CD4-positive, CD25-positive, alpha-beta regulatory T cell (primary cell): ENCODE measurements around the gene RIBC2. TPM values are rescaled to one million over a fixed set of nuclear protein-coding genes. Genes with fewer than 3 reads are reported as not detected.

Experiments used
- ATAC-seq, 2 donors: fragments of 150-1000 bp; cut with Tn5 transposase; one replicate each; pipeline ENCODE4 v1.10.0; 2021; ENCODE audit warnings: low read depth in 2 of 2, moderate number of reproducible peaks in 2 of 2, moderate library complexity in 1 of 2
- DNase-seq, 3 donors: peaks; one replicate each; pipeline versions ENCODE4 v3.0.0 to v3.0.0-alpha.2; 2012 to 2022; ENCODE audit warnings: mixed read lengths in 1 of 3
- H3K27ac ChIP-seq: one replicate; pipeline ENCODE4 v1.7.0; 2013; ENCODE audit warnings: mild to moderate bottlenecking, low read length; ENCODE audit not compliant: insufficient read depth, poor library complexity, severe bottlenecking
- H3K27me3 ChIP-seq: one replicate; pipeline ENCODE4 v1.7.0; 2013; ENCODE audit warnings: low read length; ENCODE audit not compliant: control insufficient read depth, insufficient read depth
- H3K36me3 ChIP-seq: one replicate; pipeline ENCODE4 v1.7.0; 2013; ENCODE audit warnings: mild to moderate bottlenecking, low read length, moderate library complexity; ENCODE audit not compliant: control insufficient read depth, insufficient read depth
- H3K4me1 ChIP-seq: 2 replicates; pipeline ENCODE4 v1.7.0; 2013; ENCODE audit warnings: mild to moderate bottlenecking, low read length; ENCODE audit not compliant: insufficient read depth, control insufficient read depth, poor library complexity, severe bottlenecking
- H3K4me3 ChIP-seq: one replicate; pipeline ENCODE4 v1.7.0; 2013; ENCODE audit warnings: low read depth, mild to moderate bottlenecking, low read length, moderate library complexity
- H3K9me3 ChIP-seq, 2 experiments: 1 replicate in 1 of 2; 2 replicates in 1 of 2; pipeline ENCODE4 v1.7.0; 2013; ENCODE audit warnings: low read length in 2 of 2, mild to moderate bottlenecking in 1 of 2, moderate library complexity in 1 of 2; ENCODE audit not compliant: control insufficient read depth in 2 of 2
- H3K27ac Mint-ChIP-seq, 3 donors: one replicate each; pipeline ENCODE4 v1.8.0; 2020 to 2022; ENCODE audit warnings: mild to moderate bottlenecking in 3 of 3, mixed read lengths in 3 of 3, moderate library complexity in 2 of 3
- H3K27me3 Mint-ChIP-seq: one replicate; pipeline ENCODE4 v1.8.0; 2022; ENCODE audit warnings: mild to moderate bottlenecking, mixed read lengths
- H3K36me3 Mint-ChIP-seq: one replicate; pipeline ENCODE4 v1.8.0; 2020; ENCODE audit warnings: mixed read lengths
- H3K4me1 Mint-ChIP-seq, 4 donors: one replicate each; pipeline ENCODE4 v1.8.0; 2020 to 2022; ENCODE audit warnings: mixed read lengths in 4 of 4, mild to moderate bottlenecking in 1 of 4
- H3K4me3 Mint-ChIP-seq, 4 donors: one replicate each; pipeline ENCODE4 v1.8.0; 2020 to 2022; ENCODE audit warnings: mild to moderate bottlenecking in 4 of 4, mixed read lengths in 4 of 4, moderate library complexity in 3 of 4
- H3K9me3 Mint-ChIP-seq, 7 donors: one replicate each; pipeline ENCODE4 v1.8.0; 2020 to 2022; ENCODE audit warnings: mixed read lengths in 7 of 7, mild to moderate bottlenecking in 3 of 7, moderate library complexity in 2 of 7
- polyA plus RNA-seq, 4 donors: library from polyadenylated mRNA; unstranded; fragments of 300-500 nt; fragmentation: Illumina TruSeq; gene quantifications; one replicate each; pipeline ENCODE4 v1.2.3, GENCODE V29; 2021
- total RNA-seq: library from RNA; stranded (reverse); gene quantifications from one replicate; pipeline ENCODE4 v1.2.3, GENCODE V29; 2022

RIBC2 gene
- total and polyA plus RNA-seq, 5 donors from 2014 or later: 0.15 to 0.67 TPM; not detected in 3

DNA sequence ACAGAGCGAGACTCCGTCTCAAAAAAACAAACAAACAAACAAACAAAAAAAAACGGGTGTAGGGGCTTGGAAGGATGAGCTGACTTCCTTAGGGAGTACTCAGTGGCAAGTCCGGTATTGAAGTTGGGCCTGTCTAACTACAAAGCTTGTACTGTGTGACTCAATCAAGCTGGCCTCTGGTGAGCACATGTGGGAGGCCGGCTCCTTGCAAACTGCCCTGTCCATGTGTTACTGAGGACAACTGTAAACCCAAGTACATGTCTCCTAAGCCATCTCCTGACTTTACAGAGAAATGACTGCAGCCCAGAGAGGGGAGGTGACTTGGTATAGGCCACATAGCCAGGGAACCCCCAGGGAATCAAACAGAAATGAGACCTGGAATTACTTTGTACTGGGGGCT lies 11.6 kb downstream of the RIBC2 start:
- H3K27ac Mint-ChIP-seq: no peak overlapping the region
- H3K4me3 Mint-ChIP-seq: no peak overlapping the region
- DNase-seq: no peak
- H3K4me1 ChIP-seq: no peaks in the 10 kb centered on the region
- H3K27me3 ChIP-seq: no peaks in the 10 kb centered on the region
- H3K36me3 Mint-ChIP-seq: no peaks in the 10 kb centered on the region
- no peak overlapping the region for H3K27ac ChIP-seq
- no peaks in the 10 kb centered on the region for H3K27me3 Mint-ChIP-seq
- peaks cover 0 to 2% of the 10 kb centered on the region in 2 experiments for H3K9me3 ChIP-seq
- H3K9me3 Mint-ChIP-seq: peaks cover 0 to 4% (median 0%) of the 10 kb centered on the region in 7 donors
- H3K4me3 ChIP-seq: no peak overlapping the region
- no peak for ATAC-seq
- H3K36me3 ChIP-seq: no peaks in the 10 kb centered on the region
- peaks cover 0 to 4% (median 0%) of the 10 kb centered on the region in 4 donors for H3K4me1 Mint-ChIP-seq

DNA sequence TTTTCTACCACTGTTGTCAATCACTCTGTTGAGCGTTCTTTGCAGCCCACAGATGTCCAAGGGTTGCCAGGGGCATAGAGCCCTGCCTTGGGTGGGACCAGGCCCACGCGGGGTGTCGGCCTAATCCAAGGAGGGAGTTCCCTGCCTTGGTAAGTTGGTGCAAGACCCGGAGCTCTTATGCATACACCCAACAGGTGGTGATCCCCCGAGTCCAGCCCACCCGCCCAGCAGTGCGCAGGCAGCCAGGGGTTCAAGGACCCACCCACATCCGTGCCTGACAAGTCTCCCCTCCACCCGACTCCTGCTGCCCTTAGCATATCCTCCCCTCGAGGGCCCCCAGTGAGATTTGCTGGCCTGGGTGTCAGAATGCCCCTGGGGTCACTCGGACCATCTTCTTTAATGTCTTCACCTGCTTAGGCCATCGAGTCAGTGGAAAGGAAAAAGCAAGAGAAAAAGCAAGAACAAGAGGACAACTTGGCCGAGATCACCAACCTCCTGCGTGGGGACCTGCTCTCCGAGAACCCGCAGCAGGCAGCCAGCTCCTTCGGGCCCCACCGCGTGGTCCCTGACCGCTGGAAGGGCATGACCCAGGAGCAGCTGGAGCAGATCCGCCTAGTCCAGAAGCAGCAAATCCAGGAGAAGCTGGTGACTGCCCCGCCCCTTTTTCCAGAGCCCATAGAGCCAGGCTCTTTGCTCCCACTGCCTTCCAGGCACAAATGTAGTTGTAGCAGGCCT lies 12.2 kb downstream of the RIBC2 start:
- H3K4me1 ChIP-seq: no peaks in the 10 kb centered on the region

DNA sequence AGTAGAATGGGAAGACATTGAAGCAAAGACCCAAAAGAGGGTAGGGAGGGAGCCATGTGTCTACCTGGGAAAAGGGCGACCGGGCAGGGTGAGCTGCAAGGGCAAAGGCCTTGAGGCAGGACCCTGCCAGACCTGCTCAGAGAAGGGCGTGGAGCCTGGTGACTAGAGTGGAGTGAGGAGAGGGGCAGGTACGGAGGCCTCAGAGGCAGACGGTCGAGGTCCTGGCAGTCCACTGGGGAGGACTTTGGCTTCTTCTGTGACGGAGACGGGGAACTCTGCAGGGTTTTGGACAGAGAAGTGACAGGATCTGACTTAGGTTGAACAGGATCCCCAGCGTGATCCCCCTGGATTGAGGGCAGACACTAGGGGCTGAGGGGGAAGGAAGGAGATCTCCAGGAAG lies 12.9 kb downstream of the RIBC2 start:
- H3K27me3 ChIP-seq: no peaks in the 10 kb centered on the region
- Mint-ChIP-seq H3K9me3 (peaks cover 0 to 4% (median 0%) of the 10 kb centered on the region in 7 donors), H3K4me3 (no peak overlapping the region), H3K36me3 (no peaks in the 10 kb centered on the region), H3K27me3 (no peaks in the 10 kb centered on the region), H3K4me1 (peaks cover 0 to 4% (median 0%) of the 10 kb centered on the region in 4 donors), H3K27ac (no peak overlapping the region)
- no peaks in the 10 kb centered on the region for H3K4me1 ChIP-seq
- no peak for ATAC-seq
- no peaks in the 10 kb centered on the region for H3K36me3 ChIP-seq
- H3K9me3 ChIP-seq: peaks cover 0 to 2% of the 10 kb centered on the region in 2 experiments
- no peak overlapping the region for H3K27ac ChIP-seq
- DNase-seq: no peak
- no peak overlapping the region for H3K4me3 ChIP-seq

More for the DNA sequence above, 12.2 kb downstream of the RIBC2 start:
- Histone ChIP-seq H3K27me3 (no peaks in the 10 kb centered on the region), H3K4me3 (no peak overlapping the region), H3K9me3 (peaks cover 0 to 2% of the 10 kb centered on the region in 2 experiments), H3K36me3 (no peaks in the 10 kb centered on the region), H3K27ac (no peak overlapping the region)
- no peaks in the 10 kb centered on the region for H3K27me3 Mint-ChIP-seq
- ATAC-seq (no peak), DNase-seq (no peak)
- no peaks in the 10 kb centered on the region for H3K36me3 Mint-ChIP-seq
- H3K4me1 Mint-ChIP-seq: peaks cover 0 to 4% (median 0%) of the 10 kb centered on the region in 4 donors
- no peak overlapping the region for H3K27ac Mint-ChIP-seq
- H3K4me3 Mint-ChIP-seq: no peak overlapping the region
- peaks cover 0 to 4% (median 0%) of the 10 kb centered on the region in 7 donors for H3K9me3 Mint-ChIP-seq

DNA sequence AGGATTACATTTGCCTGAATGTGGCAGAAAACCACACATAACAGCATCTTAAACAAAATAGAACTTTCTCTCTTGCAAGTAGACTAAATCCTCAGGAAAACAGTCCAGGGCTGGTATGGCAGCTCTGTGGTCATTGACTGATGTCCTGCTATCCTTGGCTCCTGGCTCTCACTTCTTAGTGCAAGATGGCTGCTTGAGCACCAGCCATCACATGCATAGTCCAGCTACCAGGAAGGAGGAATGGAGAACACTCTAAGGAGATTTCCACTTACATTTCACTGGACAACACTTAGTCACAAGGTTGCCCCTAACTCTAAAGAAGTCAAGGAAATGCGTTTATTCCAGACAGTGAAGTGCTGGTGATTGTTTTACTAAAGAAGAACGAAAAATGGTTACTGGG lies 13.6 kb downstream of the RIBC2 start:
- ATAC-seq (no peak), DNase-seq (no peak)
- no peak overlapping the region for H3K27ac ChIP-seq
- no peaks in the 10 kb centered on the region for H3K27me3 ChIP-seq
- Mint-ChIP-seq H3K4me3 (no peak overlapping the region), H3K4me1 (peaks cover 0 to 4% (median 0%) of the 10 kb centered on the region in 4 donors), H3K27ac (no peak overlapping the region), H3K27me3 (no peaks in the 10 kb centered on the region), H3K9me3 (peaks cover 0 to 4% (median 0%) of the 10 kb centered on the region in 7 donors), H3K36me3 (no peaks in the 10 kb centered on the region)
- no peaks in the 10 kb centered on the region for H3K4me1 ChIP-seq
- H3K4me3 ChIP-seq: no peak overlapping the region
- H3K9me3 ChIP-seq: peaks cover 0 to 2% of the 10 kb centered on the region in 2 experiments
- no peaks in the 10 kb centered on the region for H3K36me3 ChIP-seq

DNA sequence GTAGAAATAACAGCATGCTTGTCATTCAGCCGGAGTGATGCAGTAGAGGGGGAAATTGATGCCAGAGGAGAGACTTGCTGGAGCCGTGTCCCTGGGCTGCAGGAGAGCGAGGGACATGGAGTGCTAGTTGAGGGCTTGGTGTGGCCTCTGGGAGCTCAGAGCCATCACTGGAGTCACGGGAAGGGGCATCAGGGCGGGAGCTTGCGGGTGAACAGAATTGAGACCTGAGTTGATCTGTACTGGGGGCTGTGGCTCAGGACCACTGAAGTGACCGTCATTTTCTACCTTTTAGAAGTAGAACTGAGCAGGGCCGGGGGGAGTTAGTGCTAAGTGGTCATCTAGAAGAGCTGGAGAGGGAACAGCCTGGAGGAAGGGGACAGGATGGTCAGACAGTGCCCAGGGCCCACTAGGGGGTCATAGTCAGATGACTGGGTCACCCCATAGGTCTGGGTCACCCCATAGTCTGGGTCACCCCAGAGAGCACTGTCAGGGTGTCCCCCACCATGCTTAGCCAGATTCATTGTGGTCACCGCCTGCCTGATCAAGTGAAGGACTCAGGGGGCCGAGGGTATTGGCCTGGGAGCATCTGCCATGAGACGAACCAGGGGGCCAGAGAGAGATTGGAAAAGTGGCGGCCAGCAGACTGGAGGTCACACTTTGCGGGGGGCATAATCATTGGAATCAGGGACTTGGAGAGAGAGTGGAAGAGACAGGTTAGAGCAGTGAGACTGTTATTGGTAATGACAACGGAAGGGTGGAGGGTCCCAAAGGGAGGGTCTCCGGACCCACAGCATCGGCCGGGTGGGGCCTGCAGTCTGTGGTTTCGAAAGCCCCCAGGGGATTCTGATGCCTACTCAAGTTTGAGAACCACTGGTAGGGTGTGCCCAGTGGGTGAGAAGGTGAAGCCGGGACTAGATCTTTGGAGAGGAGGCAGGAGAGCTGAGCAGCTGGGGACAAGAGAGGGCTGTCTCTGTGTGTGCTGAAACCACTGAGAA lies 15.2 kb downstream of the RIBC2 start:
- peaks cover 0 to 4% (median 0%) of the 10 kb centered on the region in 7 donors for H3K9me3 Mint-ChIP-seq
- Histone ChIP-seq H3K9me3 (peaks cover 0 to 2% of the 10 kb centered on the region in 2 experiments), H3K4me1 (no peaks in the 10 kb centered on the region), H3K27ac (no peak overlapping the region), H3K27me3 (no peaks in the 10 kb centered on the region), H3K4me3 (no peak overlapping the region), H3K36me3 (no peaks in the 10 kb centered on the region)
- no peaks in the 10 kb centered on the region for H3K36me3 Mint-ChIP-seq
- H3K4me3 Mint-ChIP-seq: no peak overlapping the region
- H3K4me1 Mint-ChIP-seq: peaks cover 0 to 4% (median 0%) of the 10 kb centered on the region in 4 donors
- no peaks in the 10 kb centered on the region for H3K27me3 Mint-ChIP-seq
- peak overlapping the region in 2 of 3 donors; percentile 60 to 80 for H3K27ac Mint-ChIP-seq
- ATAC-seq: no peak
- no peak for DNase-seq

DNA sequence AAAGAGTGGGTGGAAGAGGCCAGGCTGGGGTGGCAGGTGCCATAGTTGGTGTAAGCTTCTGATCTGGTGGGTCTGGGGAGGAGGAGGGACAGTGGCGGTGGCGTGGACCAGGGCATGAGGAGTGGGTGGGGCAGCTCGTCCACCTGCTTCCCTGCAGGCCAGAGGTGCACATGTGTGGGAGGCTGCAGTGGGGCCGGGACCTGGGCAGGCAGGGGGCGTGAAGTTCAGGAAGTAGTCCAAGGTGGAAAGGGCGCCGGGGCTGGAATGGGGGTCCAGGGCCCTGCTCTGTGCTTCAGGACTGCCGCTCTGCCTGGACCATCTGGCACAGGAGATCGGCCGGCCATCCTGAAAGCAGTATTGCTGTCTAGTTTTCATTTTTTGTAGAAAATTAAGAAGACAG lies 15.9 kb downstream of the RIBC2 start:
- Mint-ChIP-seq H3K4me1 (peaks cover 0 to 4% (median 0%) of the 10 kb centered on the region in 4 donors), H3K9me3 (peaks cover 0 to 4% (median 0%) of the 10 kb centered on the region in 7 donors), H3K27ac (no peak overlapping the region), H3K27me3 (no peaks in the 10 kb centered on the region), H3K36me3 (no peaks in the 10 kb centered on the region), H3K4me3 (no peak overlapping the region)
- H3K36me3 ChIP-seq: no peaks in the 10 kb centered on the region
- DNase-seq (no peak), ATAC-seq (no peak)
- H3K27me3 ChIP-seq: no peaks in the 10 kb centered on the region
- H3K9me3 ChIP-seq: peaks cover 0 to 2% of the 10 kb centered on the region in 2 experiments
- H3K4me3 ChIP-seq: no peak overlapping the region
- no peak overlapping the region for H3K27ac ChIP-seq
- H3K4me1 ChIP-seq: no peaks in the 10 kb centered on the region

DNA sequence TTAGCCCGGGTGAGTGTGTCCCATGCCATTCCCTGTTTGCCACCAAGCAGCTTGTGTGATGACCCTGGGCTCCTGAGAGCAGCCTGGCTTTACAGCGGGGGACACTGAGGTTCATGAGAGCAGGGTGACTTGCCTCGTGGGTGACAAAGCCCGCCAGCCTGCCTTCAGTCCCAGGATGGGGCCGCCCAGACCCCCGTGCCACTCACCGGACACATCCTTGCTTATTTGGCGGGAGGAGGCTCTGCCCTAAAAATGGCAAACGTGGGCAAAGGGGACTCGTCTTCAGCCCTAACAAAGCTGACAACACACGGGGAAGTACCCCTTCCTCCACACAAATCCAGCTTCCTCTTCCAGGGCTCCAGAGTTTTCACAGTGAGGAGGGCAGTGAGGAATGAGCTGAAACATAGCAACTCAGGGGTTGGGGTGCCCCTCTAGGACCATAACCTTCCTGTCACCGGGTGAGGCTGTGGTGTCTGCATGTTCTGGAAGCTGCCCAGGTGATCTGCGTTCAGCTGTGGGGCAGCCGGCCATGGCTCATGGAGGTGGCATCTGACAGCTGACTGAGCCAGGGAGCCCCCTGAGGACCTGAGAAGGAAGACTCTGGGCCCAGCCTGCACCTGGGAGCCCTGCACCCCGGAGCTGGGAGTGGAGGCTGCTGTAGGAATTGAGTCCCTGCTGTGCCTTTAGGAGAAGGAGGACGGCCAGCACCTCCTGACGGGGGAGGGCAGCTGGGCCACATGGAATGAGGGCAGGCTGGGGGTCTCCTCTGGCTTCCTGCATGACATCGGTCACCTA lies 16.7 kb downstream of the RIBC2 start:
- no peak overlapping the region for H3K4me3 Mint-ChIP-seq
- H3K4me3 ChIP-seq: no peak overlapping the region
- H3K9me3 ChIP-seq: peaks cover 0 to 2% of the 10 kb centered on the region in 2 experiments
- H3K9me3 Mint-ChIP-seq: peaks cover 0 to 4% (median 0%) of the 10 kb centered on the region in 7 donors
- no peaks in the 10 kb centered on the region for H3K36me3 ChIP-seq
- peaks cover 0 to 6% (median 1%) of the 10 kb centered on the region in 4 donors for H3K4me1 Mint-ChIP-seq
- H3K36me3 Mint-ChIP-seq: no peaks in the 10 kb centered on the region
- no peak for ATAC-seq
- no peak overlapping the region for H3K27ac ChIP-seq
- no peaks in the 10 kb centered on the region for H3K27me3 Mint-ChIP-seq
- no peaks in the 10 kb centered on the region for H3K4me1 ChIP-seq
- no peaks in the 10 kb centered on the region for H3K27me3 ChIP-seq
- no peak for DNase-seq
- no peak overlapping the region for H3K27ac Mint-ChIP-seq
